Sciatic nerve (tissue), 2 donors: ENCODE measurements around the gene KRTAP2-2. TPM values are rescaled to one million over a fixed set of nuclear protein-coding genes. Genes with fewer than 3 reads are reported as not detected.
"Not testable (repeated sequence)": the region's sequence is repeated elsewhere in the genome, so short reads cannot be mapped to it uniquely, and the experiment has no call there.

Experiments used
- ATAC-seq: fragments of 200-7000 bp; cut with Tn5 transposase; one replicate; pipeline ENCODE4 v1.9.1; 2020; ENCODE audit warnings: mild to moderate bottlenecking, moderate library complexity
- DNase-seq: peaks from one replicate; pipeline ENCODE4 v3.0.0-alpha.2; 2020; ENCODE audit warnings: low spot score
- intact Hi-C: fragments of 100-400 bp; cut with DNase I; formaldehyde crosslinking; loops from one replicate; pipeline ENCODE4 v1.14.2; 2022
- total RNA-seq: library from RNA; stranded (reverse); fragmentation: NEBNext Ultra II Directional; extraction: Animal tissue kit (Norgen Biotek cat#: 25700); gene quantifications from one replicate; pipeline ENCODE4 v1.2.1, GENCODE V29; 2021
- donor health status: DM: no; HTN: no; CAD: no.
- donor health status: DM: no; HTN: no; CAD: no.

Gene KRTAP2-2
- total RNA-seq, 1 donor from 2014 or later, result not detected

DNA sequence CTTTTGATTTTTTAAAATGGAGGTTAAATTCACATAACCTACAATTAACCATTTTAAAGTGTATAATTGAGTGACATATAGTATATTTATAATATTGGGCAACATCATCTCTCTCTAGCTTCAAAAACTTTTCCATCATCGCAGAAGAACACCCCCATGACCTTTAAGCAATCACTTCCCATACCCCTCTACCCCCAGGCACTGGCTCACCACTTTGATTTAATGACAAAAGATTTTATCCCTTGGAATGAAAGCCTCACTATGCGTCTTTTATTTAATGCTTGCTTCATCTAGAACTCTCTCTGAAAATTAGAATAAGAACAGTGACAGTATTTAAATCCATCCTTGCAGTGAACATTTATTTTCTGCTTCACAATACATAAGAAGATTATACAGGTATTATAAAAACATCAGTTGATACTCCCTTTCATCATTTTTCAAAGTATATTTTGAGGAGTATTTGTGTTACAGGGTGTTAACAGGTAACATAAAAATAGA is 17.1 kb downstream of the KRTAP2-2 start:
- DNase-seq (no peak), ATAC-seq (no peak)
- intact Hi-C loops, result no loop called here

- DNase-seq, ATAC-seq, intact Hi-C loops: not testable (repeated sequence)
These were observed 20.6 kb downstream of the KRTAP2-2 start, which contains the start of gene KRTAP1-3 for GRCh38 chr17:41034346-41034935. TSS of gene KRTAP1-3 (minus strand) at chr17:41034874. CDS start at chr17:41034821, 53 bp downstream.

- ATAC-seq (no peak), DNase-seq (no peak)
- intact Hi-C loops, result no loop called here
These were observed 25.3 kb downstream of the KRTAP2-2 start, which contains the start of gene KRTAP1-4 for GRCh38 chr17:41029633-41030245. TSS of gene KRTAP1-4 (minus strand) at chr17:41030195. CDS start at chr17:41030078, 117 bp downstream.

DNA sequence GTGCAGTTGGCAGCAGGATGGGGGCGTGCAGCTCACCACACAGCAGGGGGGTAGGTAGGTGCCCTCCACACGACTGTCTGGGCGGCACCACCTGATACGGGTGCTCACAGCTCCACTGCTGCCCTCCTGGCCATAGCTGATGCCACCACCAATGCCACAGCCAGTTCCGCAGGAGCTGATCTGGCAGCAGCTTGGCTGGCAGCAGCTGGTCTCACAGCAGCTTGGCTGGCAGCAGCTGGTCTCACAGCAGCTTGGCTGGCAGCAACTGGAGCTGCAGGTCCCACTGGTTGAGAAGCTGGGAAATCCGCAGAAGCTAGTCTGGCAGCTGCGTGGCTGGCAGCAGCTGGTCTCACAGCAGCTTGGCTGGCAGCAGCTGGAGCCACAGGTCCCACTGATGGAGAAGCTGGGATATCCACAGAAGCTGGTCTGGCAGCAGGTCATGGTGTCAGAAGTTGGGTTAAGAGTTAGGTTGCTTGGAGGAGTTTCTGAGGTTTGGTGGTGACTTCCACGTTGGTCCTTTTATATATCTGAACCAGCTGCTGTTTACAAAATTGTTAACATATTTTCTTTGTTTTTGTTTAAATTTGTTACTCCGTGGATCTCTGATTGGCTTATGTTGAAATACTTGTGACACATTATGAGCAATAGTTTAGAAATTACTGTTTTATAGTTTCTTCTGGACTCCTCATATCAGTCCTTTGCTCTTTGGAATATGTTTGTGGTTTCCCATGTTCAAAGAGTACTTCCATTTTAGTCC is 28.1 kb downstream of the KRTAP2-2 start, which contains the start of gene KRTAP1-5:
Gene KRTAP1-5, minus strand, starts transcription at position 494 of the 757 bp plus-strand sequence. Its CDS starts 53 bp downstream, at position 441.
- intact Hi-C loops, result no loop called here
- no peak for ATAC-seq
- no peak for DNase-seq

GRCh38 chr17:41024697-41025096 is 30.3 kb downstream of the KRTAP2-2 start:
- no peak for DNase-seq

GRCh38 chr17:41020336-41020735 is 34.7 kb downstream of the KRTAP2-2 start:
- no peak for ATAC-seq

More at GRCh38 chr17:41024697-41025096, 30.3 kb downstream of the KRTAP2-2 start:
- ATAC-seq, result no peak
- intact Hi-C loops, result no loop called here

GRCh38 chr17:41019415-41019814 is 35.6 kb downstream of the KRTAP2-2 start:
- no peak for DNase-seq
- no peak for ATAC-seq
- intact Hi-C loops, result no loop called here

More at GRCh38 chr17:41020336-41020735, 34.7 kb downstream of the KRTAP2-2 start:
- DNase-seq, result no peak
- intact Hi-C loops, result no loop called here

DNA sequence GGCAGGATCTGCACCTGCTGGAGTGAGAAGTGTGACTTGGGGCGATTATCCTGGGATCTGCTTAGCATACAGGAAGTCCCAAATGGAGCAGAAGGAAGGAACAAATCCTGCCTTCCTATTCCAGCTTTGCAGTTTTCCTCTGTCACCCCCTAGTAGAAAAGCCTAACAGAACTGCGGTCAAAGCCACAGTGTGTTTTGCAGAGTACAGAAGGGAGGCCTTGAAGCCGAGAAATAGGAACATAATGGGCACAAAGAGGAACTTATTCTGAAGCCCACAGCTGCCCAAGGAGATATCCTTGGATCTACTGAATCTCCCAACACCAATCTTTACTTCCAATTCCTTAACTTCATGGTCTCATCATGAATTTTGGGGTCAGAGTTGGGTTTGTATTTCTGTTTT is 36.5 kb downstream of the KRTAP2-2 start:
- intact Hi-C loops, result no loop called here

DNA sequence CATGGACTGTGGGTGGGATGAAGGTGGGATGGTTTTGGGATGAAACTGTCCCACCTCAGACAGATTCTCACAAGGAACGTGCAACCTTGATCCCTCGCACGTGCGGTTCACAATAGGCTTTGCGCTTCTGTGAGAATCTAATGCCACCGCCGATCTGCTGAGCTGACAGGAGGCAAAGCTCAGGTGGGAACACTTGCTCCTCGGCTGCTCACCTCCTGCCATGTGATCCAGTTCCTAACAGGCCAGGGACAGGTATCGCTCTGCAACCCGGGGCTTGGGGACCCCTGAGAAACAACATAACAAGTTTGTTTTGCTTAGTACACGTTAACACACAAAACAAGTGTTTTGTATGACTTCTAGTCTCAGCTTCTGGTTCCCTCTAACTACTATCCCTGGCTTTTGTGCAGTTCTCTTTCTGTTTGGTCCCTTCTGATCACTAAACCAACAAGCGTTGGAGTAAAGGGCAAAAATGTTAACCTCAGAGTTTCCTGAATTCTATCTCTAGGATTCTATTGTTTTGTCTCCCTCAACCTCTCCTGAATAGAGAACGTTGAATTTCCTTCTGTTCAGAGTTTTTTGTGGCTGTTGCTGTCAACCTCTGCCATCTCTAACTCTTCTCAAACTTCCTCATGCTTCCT is 38.3 kb downstream of the KRTAP2-2 start:
- intact Hi-C loops, result no loop called here
- DNase-seq (no peak), ATAC-seq (no peak)

More for the DNA sequence above, 36.5 kb downstream of the KRTAP2-2 start:
- ATAC-seq, result no peak
- DNase-seq, result no peak

DNA sequence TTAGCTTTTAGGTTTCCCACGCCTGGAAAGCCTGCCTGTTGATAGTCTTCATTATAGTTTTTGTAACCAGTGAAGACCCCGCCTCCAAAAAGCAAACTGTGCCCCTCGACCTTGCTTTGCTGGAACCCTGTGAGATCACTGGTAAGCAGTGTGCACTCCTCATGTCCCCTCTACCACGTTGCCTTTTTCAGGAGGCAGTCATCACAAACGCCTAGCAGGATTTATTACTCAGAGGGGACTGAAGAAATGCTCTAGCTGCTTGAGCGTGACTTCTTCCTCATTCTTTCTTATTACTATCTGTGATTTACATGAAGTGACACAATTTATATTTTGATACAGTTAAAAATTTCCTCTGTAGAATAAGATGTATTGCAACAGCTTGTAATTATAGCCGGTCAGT is 39.6 kb downstream of the KRTAP2-2 start:
- intact Hi-C loops, result no loop called here
- ATAC-seq (no peak), DNase-seq (no peak)

DNA sequence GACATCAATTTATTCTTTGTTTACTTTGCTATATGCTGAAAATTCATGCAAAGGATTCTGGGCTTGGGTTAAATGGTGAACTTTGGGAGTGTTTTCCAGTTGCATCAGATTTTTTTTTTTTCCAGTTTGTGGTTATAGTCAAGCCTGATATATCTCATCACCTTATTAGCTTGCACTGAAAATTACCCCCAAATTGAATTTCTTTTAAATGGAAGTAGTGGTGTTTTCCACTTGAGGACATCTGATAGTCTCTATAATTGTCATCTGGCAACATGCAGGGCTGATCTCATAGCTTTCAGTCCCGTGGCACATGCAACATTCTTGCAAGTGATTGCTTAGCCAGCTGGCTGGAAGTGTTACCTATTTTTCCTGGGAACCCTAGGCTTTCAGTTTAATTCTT is 41.4 kb downstream of the KRTAP2-2 start:
- DNase-seq, result no peak
- intact Hi-C loops, result no loop called here
- ATAC-seq, result no peak

GRCh38 chr17:41013181-41013580 is 41.8 kb downstream of the KRTAP2-2 start:
- no peak for DNase-seq
- ATAC-seq, result no peak
- intact Hi-C loops, result no loop called here

DNA sequence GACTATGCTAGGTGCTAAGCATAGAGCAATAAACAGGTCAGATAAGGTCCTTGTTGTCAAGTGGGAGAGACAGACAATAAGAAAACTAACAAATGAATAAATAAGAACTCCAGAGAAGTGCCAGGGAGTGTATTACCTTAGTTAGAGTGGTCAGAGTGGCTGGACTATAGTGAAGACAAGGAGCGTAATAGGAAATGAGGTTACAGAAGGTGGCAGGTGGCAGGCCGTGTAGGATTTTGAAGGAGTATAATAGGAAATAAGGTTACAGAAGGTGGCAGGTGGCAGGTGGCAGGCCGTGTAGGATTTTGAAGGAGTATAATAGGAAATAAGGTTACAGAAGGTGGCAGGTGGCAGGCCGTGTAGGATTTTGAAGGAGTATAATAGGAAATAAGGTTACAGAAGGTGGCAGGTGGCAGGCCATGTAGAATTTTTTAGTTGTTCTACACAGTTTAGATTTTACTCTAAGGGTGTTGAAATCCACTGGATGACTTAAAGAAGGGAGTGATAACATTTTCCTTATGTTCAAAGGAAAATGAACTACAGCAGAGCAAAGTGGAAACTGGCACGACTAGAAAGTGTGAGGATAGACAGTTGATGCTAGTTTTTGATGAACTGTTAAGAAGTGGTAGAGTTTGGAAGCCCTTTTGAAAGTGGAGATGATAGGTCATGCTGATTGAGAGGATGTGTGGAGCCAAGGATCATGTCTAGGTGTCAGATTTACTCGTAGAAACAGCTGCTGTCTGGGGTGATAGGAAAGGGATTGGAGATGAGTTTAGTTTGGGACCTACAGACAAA is 42.5 kb downstream of the KRTAP2-2 start:
- intact Hi-C loops, result no loop called here
- ATAC-seq, result no peak
- no peak for DNase-seq

DNA sequence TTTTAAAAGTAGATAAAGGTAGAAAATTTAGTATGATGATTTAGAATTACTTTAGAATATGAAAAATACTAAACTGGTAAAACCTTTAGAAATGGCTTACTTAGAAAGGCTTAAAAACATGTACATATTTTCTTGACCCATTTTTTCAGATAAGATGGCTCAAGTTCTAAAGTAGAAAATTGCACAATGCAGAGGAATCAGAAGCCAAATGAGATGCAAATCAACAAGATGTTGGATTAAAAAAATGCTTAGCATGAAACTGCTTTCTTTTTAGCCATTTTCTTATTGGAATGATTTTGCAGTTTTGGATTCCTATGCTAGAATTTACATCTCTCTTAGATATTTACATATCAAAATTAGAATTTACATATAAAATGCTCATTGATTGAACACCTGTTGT is 44.6 kb downstream of the KRTAP2-2 start:
- DNase-seq (no peak), ATAC-seq (no peak)
- intact Hi-C loops, result no loop called here

- no peak for ATAC-seq
- intact Hi-C loops, result no loop called here
- no peak for DNase-seq
These were observed 45.1 kb downstream of the KRTAP2-2 start for GRCh38 chr17:41009936-41010335.

- no peak for ATAC-seq
- intact Hi-C loops, result no loop called here
- no peak for DNase-seq
These were observed 45.7 kb downstream of the KRTAP2-2 start for GRCh38 chr17:41009301-41009760.

GRCh38 chr17:41008811-41009210 is 46.2 kb downstream of the KRTAP2-2 start, which contains the start of gene KRTAP3-1:
TSS of gene KRTAP3-1 (minus strand) at chr17:41009128. CDS start at chr17:41009074, 54 bp downstream.
- ATAC-seq, result no peak
- intact Hi-C loops, result no loop called here
- DNase-seq, result no peak
